ENCODE measurements around the gene ATG2A.
A peak's percentile ranks its signal among the peaks of the same experiment; 100 is the strongest.

Gene ATG2A

GRCh38 chr11:64916775-64917662 is at the start of gene ATG2A:
Gene ATG2A, minus strand, starts transcription at chr11:64917209. Its CDS starts 74 bp downstream, at chr11:64917135.
- peak; percentile 99 for DNase-seq

GRCh38 chr11:64963072-64963631 is 46.1 kb upstream of the ATG2A start:
- no peak for DNase-seq

- no peak for DNase-seq
These were observed 43.7 kb upstream of the ATG2A start for GRCh38 chr11:64960719-64961118.

GRCh38 chr11:64959498-64959897 is 42.5 kb upstream of the ATG2A start:
- no peak for DNase-seq

- no peak for DNase-seq
These were observed 37.2 kb upstream of the ATG2A start for GRCh38 chr11:64954201-64954600.

GRCh38 chr11:64951529-64951928 is 34.5 kb upstream of the ATG2A start:
- no peak for DNase-seq

- no peak for DNase-seq
These were observed 30.3 kb upstream of the ATG2A start for GRCh38 chr11:64947208-64947814.

- DNase-seq: no peak
These were observed 19.5 kb upstream of the ATG2A start for GRCh38 chr11:64936539-64936938.

- no peak for DNase-seq
These were observed 18.5 kb upstream of the ATG2A start, which contains the start of gene GPHA2 for GRCh38 chr11:64935359-64936081. Gene GPHA2, minus strand, starts transcription at chr11:64935893. Its CDS starts 433 bp downstream, at chr11:64935460.

GRCh38 chr11:64934682-64935358 is 17.8 kb upstream of the ATG2A start:
- no peak for DNase-seq

GRCh38 chr11:64933935-64934681 is 17.1 kb upstream of the ATG2A start:
- DNase-seq: no peak

GRCh38 chr11:64933213-64933934 is 16.4 kb upstream of the ATG2A start:
- DNase-seq: no peak

- DNase-seq: no peak
These were observed 15.3 kb upstream of the ATG2A start for GRCh38 chr11:64932324-64932723.

GRCh38 chr11:64931290-64931689 is 14.3 kb upstream of the ATG2A start:
- no peak for DNase-seq

- no peak for DNase-seq
These were observed 13.3 kb upstream of the ATG2A start for GRCh38 chr11:64930340-64930739.

- no peak for DNase-seq
These were observed 12.6 kb upstream of the ATG2A start for GRCh38 chr11:64929625-64930024.

- DNase-seq: no peak
These were observed 11.9 kb upstream of the ATG2A start for GRCh38 chr11:64928957-64929356.

- no peak for DNase-seq
These were observed 9.7 kb upstream of the ATG2A start for GRCh38 chr11:64926689-64927088.

- DNase-seq: no peak
These were observed 8.8 kb upstream of the ATG2A start for GRCh38 chr11:64925536-64926436.

GRCh38 chr11:64924910-64925284 is 7.9 kb upstream of the ATG2A start:
- DNase-seq: no peak
